ENCODE results near the gene NDUFB6. TPM values are rescaled to one million over a fixed set of nuclear protein-coding genes. Genes with fewer than 3 reads are reported as not detected.
"Not testable (repeated sequence)": the region's sequence is repeated elsewhere in the genome, so short reads cannot be mapped to it uniquely, and the experiment has no call there.

The NDUFB6 gene
- 70.6 TPM for polyA plus RNA-seq (2013, experiment 1 of 2; ENCODE audit: insufficient read length)
- 59.4 TPM for polyA plus RNA-seq (2013, experiment 2 of 2; ENCODE audit: insufficient read length)

DNA sequence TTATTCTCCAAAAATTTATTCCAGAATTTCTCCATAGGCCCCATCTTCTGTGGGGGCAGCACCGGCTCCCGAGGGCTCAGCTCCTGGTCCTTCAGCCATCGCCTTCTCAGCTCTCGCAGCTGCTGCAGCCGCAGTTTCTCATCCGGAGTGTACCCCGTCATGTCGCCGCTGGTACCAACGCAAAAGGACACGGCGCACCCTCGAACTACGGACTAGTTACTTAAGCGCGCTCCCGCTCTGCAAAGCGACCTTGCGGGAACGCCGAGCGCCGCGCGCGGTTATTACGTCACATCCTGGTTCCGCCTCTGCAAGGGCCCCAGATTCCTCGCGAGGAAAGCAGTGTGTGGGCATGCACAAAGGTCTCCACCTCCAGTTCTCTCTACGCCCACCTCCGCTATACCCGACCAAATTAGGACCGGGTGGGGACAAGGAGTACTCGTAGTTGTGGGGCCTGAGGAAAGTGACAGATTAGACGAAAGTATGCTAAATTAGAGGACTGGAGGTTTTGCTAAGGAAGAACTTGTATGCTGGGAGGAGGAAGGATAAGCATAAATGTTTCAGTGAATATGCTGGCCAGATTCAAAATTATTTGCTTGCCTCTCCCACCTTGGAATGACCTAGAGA lies at the start of gene NDUFB6:
Gene NDUFB6 (minus strand): TSS at position 260 of the 624 bp plus-strand sequence. CDS start 99 bp downstream, at position 161.
- DNase-seq = peak; percentile 93

DNA sequence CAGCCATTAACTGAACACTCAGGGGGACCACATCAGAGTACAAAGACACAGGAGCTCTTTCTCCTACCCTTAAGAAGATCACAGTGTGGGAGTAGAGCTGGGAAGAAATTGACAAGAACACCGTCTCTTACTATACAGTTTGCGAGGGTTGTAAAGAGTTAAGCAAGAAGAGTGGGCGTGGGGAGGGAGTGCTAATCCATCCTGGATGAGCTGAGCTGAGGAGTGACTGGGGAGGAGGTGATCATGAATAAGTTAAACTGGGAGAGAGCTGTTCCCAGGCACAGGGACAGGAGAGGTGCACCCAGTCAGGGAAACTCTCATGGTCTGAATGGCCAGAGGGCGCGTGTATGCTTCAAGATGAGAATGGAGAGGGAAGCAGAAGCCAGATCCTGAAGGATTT lies 45.3 kb upstream of the NDUFB6 start:
- DNase-seq = no peak

DNA sequence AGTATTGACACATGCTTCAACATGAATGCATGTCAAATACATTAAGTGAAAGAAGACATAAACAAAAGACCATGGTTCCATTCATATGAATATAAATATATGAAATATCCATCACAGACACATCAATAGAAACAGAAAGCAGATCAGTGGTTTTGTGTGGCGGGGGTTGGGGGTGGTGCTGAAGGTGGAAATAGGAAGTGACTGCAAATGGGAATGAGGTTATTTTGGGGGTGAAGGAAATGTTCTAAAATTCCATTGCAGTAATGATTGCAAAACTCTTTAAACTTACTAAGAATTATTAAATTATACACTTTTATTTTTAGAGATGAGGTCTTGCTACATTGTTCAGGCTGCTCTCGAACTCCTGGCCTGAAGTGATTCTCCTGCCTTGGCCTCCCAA lies 33.9 kb upstream of the NDUFB6 start:
- DNase-seq = no peak

DNA sequence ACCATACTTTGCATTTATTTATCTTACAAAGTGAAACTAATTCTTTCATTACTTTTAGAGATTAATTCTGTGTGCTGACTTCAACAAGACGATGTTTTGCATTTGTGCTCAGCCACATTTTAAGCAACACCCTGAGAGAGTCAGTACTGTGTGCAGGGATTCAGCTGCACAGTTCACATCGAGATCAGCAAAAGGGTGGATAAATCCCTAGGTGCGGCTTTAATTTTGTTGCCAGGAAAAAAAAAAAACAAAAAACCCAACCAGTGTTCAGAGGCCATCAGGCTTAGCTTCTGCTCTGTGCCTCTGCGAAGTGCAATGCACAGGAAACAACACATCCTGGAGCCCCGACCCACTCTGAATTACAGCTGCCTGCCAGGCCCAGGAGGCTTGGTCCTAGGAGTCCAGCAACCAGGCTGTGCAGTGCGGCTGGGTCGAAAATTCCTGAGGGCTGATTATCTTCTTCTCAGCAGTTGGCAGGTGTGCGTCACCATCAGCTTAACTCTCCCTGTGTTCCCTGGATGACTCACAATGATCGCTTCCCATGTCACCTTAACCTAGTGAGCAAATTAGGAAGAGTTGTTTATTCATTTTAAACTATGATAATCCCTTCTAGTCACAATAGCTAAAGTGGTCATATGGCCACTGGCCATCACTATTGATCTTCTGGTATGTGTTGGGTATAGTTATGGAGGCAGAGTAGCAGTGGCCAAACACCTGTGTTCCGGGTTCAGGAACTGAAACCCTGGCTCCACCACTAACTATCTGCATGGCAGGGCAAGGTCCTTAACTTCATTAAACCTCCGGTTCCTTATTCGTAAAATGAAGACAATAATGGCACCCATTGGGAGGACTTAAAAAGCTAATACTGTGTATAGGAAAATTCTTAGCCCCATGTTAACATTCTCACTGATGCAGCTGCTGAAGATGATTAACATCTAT lies 31.2 kb upstream of the NDUFB6 start:
- no peak for DNase-seq

DNA sequence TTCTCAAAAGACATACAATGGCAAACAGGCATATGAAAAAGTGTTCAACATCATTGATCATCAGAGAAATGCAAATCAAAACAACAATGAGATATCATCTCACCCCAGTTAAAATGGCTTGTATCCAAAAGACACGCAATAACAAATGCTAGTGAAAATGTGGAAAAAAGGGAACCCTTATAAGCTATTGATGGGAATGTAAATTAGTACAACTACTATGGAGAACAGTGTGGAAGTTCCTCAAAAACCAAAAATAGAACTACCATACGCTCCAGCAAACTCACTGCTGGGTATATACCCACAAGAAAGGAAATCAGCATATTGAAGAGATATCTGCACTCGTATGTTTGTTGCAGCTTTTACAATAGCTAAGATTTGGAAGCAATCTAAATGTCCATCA lies 26.1 kb upstream of the NDUFB6 start:
- not testable (repeated sequence) for DNase-seq

DNA sequence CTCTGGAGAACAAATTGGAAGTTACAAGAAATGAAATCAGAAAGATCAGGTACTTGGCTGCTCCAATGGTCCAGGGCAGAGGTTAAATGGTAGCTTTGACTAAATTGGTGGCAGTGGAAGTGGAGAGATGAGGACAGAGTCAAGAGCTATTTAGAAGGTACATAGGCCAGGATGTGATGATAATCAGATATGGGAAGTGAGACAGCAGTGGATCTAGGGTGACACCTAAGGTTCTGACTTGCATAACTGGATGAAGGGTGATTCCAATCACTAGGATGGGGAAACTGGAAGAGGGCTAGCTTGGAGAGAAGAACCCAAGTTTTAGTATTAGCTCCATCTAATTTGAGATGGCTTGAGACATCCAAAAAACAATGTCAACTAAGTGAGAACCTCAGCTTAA lies 24.0 kb upstream of the NDUFB6 start:
- DNase-seq = no peak

DNA sequence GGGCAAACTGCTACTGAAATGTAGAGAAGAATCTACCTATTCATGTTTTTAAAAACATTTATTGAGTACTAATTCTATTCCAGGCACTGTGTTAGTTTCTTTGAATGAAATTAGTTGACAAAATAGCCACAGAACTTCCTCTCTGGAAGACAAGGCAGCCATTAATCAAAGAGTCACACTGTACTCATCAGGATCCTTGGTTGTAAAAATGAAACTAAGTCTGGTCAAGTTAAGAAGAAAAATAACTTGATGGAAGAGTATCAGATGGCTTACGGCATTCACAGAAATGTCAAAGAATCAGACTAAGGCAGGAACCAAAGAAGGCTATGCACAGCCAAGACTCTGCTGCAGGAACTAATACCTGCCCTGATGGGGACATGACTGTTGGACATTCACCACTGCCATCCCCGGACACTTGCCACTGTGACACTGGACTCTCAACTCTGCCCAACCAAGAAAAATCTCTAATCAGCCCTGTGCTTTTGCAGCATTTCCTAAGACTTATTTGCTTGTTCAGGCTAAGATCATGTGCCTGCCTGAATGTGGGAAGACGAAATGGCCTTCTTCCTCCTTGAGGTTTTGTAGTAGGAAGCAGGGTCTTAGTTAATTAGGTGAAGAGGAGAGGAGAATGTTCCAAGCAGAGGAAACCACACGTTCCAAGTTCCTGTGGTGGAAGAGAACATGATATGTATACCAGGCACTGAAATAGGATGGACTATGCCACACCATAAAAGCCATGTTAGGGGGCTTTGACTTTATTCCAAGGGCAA lies 23.3 kb upstream of the NDUFB6 start:
- no peak for DNase-seq

DNA sequence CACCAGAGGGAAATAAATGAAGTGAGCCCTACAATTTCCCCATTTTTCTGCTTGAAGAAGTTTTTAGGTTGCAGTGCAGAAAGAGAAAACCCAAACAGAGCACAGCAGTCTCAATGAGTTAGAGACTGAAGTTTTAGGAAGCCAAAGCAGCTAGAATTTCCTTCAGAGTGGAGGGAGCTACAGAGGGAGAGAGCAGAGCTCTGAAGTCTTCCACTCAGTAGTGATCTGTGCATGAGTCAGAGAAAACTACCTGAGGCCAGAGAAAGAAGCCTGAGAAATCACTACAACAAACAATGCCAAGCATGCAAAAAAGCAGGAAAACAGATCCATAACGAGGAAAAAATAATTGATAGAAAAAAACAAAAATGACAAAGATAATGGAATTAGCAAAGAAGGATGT lies 17.9 kb upstream of the NDUFB6 start:
- no peak for DNase-seq

DNA sequence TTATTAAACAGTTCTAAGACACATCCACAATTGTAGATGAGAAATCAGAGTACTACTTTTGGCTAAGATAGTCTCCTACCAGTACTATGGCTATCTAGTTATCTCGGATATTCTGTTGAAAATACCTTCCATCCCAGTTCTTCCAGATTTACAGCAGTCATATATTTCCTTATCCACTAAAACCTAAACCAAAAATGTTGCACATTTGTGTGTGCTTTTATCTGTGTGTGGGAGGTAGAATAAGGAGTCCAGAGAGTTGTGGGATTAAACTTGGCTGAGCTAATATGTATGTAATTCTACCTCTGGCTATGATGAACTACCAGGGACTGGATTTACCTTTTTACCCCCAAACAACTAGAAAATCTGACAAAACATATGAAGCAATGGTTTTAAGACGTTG lies 17.5 kb upstream of the NDUFB6 start:
- DNase-seq = no peak

DNA sequence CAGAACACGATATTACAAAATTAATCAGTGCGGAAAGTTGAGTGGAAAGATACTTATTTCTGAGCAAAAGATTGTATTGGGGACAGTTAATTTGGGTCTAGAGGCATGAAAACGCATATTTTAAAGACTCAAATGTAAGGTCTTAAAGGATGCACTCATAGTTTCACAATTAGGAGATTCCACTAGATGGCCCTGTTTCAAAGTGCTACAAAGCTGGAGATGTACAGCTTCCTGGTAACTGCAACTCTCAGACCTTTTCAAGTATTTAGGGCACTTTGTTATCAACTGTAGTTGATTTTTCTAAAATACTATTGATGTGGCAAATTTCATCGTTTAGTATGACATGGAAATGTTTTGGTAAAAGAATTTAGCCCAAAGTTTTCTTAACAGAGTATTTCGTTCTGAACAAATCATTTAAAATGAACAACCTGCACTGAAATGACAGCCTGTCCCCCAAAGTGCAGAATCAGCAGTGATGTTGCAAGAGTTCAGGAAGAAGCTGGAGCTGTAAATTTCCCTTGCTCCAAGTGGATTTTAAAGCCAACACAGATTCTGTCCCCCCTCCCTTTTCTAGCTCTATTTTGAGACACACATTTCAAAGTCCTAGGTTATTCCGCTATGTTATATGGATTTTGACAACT lies 16.2 kb upstream of the NDUFB6 start:
- peak; percentile 49 for DNase-seq

DNA sequence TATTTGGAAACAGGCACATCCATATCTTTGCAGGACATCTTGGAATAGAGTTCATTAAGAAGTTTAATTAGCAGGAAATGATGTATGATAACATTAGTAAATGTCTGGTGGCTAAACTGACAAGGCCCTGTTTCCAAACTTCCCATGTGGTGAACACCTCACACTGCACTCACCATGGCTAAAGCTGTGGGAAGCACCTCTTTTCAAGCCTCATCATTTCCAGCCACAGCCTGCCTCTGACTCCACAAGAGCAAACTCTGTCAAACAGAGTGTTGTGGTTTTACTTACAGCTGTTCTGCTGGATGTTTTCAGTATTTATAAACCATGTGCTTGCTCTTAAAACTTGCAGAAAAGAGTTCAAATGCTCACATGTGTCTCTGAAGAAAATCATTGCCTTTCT lies 14.9 kb upstream of the NDUFB6 start:
- no peak for DNase-seq

DNA sequence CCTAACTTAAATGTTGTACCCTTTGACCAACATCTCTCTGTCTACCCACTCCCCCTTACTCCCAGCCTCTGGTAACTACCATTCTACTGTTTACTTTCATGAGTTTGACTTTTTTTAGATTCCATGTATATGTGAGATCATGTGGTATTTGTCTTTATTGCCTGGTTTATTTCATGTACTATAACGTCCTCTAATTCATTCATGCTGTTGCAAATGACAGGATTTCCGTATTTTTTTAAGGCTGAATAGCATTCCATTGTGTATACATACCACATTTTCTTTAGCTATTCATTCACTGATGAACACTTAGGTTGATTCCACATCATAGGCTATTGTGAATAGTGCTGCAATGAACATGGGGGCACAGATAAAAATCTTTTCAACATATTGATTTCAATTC lies 11.8 kb upstream of the NDUFB6 start:
- DNase-seq = peak; percentile 80

DNA sequence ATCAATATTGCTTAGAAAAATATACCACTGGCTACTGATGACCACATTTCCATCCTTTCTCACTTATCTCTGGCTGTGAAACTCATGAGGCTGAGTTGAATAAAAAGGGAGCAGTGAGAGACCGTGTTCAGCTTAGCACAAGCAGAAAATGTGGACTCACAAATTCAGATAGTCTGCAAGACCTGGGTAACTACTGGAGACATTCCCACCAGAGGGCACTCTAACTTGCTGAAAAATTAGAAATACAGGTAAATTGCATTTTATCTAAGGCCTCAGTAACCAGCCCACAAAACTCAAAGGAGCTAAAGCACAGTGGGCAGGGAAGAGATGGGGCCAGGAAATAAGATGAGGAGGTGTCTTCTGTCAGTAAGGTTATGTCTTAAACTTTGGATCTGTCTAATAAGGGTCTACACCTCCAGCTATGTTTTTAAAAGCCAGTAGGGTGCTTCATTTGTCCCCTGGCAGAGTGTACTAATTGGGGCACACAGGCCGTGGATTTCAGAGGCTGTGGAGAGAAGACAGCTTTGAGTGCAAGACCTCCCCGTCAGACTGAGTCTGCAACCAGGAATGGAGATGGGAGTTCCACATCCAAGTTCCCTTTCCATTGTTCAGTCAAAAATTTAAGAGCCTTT lies 8.7 kb upstream of the NDUFB6 start:
- peak; percentile 44 for DNase-seq

DNA sequence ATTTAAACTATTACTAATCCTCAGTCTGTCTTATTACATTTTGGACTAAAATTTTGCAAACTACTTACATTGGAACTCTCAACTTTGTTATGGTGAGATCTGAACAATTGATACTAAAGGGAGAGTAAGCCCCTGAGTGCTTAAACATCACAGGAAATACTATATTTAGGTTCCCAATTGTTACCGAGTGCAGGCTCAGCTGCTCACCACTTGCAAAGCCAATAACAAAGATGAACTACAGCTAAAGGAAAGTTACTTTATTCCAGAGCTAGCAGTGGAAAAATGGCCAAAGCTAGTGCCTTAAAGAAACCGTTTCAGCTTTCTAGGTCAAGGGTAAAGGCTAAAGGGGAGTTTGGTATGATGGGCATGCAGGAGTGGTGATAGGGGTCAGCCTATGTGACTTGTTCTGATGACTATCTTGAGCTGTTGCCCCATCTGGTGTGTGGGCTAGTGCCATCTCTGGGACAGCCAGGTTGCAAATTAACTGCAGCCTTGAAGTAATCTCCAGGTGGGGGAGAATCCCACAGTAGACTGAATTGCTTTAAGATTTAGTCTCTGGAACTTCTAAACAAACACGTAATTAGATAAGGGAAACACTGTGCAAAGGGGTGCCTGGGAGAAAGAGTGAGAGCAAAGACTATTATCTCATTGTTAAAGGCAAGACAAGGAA lies 7.8 kb upstream of the NDUFB6 start:
- no peak for DNase-seq

DNA sequence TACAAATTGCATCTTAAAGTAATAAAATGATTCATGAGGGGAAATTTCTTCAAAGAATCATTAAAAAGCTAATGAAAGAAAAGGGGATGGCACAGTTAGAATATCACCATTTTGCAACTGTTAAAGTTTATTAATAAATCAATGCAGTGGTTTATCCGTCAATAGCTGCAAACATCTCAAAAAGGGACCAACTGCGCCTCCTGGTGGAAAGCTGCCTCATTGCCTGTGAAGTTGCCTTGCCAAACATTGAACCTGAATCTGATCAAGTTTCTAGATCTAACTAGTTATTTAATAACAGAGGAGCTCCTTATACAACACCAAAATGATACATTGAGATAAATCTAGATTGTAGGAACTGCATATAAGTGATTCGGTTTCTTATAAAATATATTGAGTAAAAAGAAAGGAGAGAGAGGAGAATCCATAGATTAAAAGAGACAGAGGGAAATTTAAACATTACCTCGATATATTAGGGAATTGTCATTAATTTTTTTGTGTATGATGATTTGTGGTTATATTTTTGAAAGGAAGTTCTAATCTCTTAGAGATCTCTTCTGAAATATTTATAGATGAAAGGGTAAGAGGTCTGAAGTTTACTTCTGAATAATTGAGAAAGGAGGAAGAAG lies 6.9 kb upstream of the NDUFB6 start:
- peak; percentile 49 for DNase-seq

DNA sequence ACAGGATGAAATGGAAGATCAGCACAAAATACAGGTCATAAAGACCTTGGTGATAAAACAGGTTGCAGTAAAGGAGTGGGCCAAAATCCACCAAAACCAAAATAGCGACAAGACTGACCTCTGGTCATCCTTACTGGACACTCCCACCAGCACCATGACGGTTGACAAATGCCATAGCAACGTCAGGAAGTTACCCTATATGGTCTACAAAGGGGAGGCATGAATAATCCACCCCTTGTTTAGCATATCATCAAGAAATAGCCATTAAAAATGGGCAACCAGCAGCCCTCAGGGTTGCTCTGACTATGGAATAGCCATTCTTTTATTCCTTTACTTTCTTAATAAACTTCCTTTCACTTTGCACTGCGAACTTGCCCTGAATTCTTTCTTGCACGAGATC lies 6.0 kb upstream of the NDUFB6 start:
- DNase-seq = no peak

DNA sequence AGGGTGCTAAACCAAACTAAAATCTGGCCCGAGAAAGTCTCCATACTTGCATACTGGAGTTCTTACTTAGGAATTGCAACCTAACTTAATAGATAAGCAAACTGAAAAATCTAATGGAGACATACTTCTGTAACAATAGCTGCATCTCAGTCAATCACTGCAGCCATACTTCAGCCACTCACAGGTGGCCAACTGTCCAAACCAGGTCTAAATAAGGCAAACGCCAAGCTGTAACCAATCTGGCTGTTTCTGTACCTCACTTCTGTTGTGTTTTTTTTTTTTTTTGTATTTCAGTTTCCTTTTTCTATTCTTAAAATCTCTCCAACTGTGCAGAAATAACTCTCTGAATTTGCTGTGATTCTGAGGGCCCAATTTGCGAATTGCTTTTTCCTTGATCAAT lies 4.4 kb upstream of the NDUFB6 start:
- DNase-seq = no peak

DNA sequence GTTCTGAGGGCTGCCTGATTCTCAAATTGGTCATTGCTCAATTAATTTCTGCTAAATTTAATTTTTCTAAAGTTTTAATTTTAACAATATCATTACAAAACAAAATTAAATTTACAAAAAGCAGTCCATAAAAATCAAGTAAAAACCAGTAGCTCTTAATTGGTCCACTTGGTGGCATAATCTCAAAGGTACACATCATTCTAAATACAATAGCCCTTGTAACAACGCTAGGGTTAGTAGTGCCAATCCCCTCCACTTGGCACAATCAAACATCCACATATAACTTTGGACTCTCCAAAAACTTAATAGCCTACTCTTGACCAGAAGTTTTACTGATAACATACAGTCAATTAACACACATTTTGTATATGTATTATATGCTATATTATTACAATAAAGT lies 1.9 kb upstream of the NDUFB6 start:
- no peak for DNase-seq

DNA sequence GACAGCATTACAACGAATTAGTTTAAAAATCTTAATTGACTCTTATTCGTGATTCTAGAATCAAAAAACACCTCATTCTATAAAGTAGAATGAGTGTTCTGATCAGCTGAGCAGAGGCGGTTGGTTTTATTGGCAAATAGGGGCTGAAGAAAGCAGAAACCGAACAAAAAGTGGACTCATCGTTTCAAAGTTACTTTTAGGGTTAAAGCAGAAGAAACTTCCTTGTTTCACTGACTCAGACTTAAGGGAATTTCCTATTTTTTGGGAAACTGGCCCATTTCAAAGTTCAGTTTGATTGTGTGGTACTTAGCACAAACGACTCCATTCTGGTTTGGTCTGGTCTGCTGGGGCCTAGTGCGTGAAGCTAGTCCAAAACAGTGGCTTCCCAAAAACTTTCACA lies 862 bp upstream of the NDUFB6 start:
- no peak for DNase-seq

DNA sequence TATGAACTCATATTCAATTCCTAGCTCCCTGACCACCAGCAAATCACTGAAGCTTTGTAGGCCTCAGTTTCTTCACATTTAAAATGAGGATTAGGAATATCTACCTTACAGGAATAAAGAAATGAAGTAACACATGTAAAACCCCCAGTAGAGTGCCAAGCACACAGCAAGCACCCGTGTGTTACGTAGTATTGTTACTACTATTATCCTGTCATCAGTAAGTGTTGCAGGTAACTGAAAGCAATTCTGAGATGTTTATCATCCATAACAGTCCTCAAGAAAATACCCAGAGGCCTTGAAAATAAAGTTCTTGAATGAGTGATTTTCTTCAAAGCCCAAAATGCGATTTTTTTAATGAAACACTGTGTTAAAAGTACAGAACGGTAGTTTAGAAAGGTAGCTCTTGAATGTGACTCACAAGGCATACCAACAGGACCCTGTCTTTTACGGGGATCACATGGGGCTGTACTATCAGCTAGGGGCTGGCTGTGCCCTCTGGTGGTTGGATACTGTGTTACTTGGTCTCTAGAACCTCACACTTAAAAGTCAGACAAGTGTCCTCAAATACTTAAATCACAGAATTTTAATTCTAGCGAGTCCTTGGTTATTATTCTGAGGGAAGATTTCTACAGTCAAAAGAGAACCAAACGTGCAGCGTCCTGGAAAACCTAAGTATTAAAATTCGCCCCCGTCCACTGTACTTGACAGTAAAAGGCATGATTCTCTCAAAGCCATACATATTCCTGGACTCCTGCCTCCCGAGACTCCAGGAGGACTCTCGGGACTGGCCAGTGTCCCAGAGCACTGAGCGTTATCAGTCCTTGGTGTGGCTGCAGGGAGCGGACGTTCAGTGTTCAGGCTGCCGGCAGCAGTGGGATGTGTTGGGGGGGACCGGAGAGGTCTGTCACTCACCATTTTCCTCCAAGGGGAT lies 725 bp downstream of the NDUFB6 start:
- DNase-seq = peak; percentile 72
